WERI-Rb-1 (cell line): ENCODE data around the gene RNF17.

Experiments
- DNase-seq: peaks from one replicate; pipeline ENCODE4 v3.0.0-alpha.2; 2020
- H3K27ac ChIP-seq: fragments of 250-450 bp; sonication (Bioruptor Pico); 2 replicates; pipeline ENCODE4 v1.5.1; 2020; ENCODE audit warnings: mild to moderate bottlenecking, moderate library complexity
- H3K27me3 ChIP-seq: fragments of 250-450 bp; sonication (Bioruptor Pico); 2 replicates; pipeline ENCODE4 v1.5.1; 2021; ENCODE audit warnings: mild to moderate bottlenecking, low read depth, moderate library complexity; ENCODE audit not compliant: insufficient read depth, severe bottlenecking
- H3K36me3 ChIP-seq: fragments of 250-450 bp; sonication (Bioruptor Pico); 2 replicates; pipeline ENCODE4 v1.5.1; 2020; ENCODE audit warnings: mild to moderate bottlenecking, moderate library complexity
- H3K4me3 ChIP-seq: 2 replicates; pipeline ENCODE4 v1.5.1; 2011; ENCODE audit warnings: low read depth, mild to moderate bottlenecking, control low read depth, low read length
- H3K9me3 ChIP-seq: fragments of 250-450 bp; sonication (Bioruptor Pico); 2 replicates; pipeline ENCODE4 v1.5.1; 2021; ENCODE audit warnings: mild to moderate bottlenecking, moderate library complexity; ENCODE audit not compliant: severe bottlenecking
- TF ChIP-seq, protein P1 (sequence below): IDR thresholded peaks from 2 replicates; pipeline ENCODE4 v1.5.1; 2011; ENCODE audit warnings: low read depth, mild to moderate bottlenecking, control low read depth, inconsistent platforms, low read length

RNF17 gene

DNA sequence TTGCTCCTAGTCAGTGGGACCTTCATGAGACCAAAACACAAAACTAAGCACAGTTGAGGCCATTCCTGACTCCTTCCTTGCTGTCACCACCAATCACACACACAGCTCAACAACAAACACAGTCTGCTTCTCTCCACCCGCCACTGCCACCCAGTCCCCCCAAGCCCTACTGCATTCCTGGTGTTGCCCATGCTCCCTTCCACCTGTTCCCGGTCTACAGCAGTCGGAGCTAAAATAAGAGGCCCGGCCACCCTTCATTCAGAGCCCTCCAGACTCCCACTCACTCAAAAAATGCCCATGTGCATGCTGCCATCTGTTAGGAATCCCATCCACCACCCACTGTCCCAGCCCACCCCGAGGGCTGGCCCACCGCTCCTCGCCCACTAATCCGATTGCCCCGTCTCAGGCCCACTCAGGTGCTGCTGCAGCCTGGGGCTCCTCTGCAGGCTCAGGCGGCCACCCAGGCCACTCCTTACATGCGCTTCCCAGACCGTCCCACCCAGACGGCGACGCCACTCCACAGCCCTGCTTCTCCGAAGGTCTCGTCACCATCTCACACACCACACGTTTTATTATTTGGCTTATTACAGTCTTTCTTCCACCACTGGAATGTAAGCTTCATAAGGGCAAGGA lies 127.6 kb downstream of the RNF17 start:
- H3K9me3 ChIP-seq, result no peaks in the 10 kb centered on the region
- no peak overlapping the region for H3K4me3 ChIP-seq
- DNase-seq, result no peak
- H3K36me3 ChIP-seq, result peaks cover 76% of the 10 kb centered on the region
- no peak overlapping the region for H3K27ac ChIP-seq
- no peaks in the 10 kb centered on the region for H3K27me3 ChIP-seq
- TF ChIP-seq, protein P1, sequence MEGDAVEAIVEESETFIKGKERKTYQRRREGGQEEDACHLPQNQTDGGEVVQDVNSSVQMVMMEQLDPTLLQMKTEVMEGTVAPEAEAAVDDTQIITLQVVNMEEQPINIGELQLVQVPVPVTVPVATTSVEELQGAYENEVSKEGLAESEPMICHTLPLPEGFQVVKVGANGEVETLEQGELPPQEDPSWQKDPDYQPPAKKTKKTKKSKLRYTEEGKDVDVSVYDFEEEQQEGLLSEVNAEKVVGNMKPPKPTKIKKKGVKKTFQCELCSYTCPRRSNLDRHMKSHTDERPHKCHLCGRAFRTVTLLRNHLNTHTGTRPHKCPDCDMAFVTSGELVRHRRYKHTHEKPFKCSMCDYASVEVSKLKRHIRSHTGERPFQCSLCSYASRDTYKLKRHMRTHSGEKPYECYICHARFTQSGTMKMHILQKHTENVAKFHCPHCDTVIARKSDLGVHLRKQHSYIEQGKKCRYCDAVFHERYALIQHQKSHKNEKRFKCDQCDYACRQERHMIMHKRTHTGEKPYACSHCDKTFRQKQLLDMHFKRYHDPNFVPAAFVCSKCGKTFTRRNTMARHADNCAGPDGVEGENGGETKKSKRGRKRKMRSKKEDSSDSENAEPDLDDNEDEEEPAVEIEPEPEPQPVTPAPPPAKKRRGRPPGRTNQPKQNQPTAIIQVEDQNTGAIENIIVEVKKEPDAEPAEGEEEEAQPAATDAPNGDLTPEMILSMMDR, result no peak

DNA sequence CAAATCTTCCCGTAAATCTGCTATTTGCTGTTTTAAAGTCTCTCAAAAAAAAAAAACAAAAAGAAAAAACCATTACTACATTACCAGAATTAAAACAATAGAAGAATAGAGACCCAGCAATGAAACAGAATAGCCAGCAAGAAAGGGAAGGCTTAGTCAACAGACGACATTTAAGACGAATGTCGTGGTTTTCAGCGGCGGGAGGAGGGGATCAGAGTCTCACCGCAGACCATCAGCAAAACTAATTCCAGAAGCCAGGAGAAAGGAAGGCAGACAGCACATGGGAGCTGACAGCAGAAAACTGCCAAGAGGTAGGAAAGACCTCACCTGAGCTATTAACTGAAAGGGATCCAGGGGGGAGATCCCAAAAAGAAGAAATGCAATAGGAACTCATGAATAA lies 128.9 kb downstream of the RNF17 start:
- DNase-seq, result no peak
- TF ChIP-seq, protein P1, result no peak
- peaks cover 81% of the 10 kb centered on the region for H3K36me3 ChIP-seq

DNA sequence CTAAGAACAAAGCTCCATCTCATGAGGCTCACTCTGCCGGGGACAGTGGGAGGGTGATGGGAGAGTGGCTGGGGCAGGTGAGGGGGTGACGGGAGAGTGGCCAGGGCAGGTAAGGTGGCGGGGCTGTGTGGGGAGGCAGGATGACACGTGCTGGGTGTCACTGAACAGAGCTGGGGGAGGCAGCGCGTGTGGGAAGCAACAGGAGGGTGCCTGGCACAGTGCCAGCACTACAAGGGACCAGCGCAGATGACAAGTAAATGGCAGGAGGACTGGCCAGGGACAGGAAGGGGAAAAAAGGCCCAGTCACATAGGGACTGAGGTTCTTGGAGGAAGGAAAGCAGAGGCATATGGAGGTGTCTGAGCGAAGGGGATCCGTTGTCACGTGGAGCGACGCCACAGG lies 129.9 kb downstream of the RNF17 start:
- H3K9me3 ChIP-seq, result no peaks in the 10 kb centered on the region
- no peak for DNase-seq
- H3K27me3 ChIP-seq, result no peaks in the 10 kb centered on the region
- H3K4me3 ChIP-seq, result no peak overlapping the region
- H3K36me3 ChIP-seq, result peaks cover 84% of the 10 kb centered on the region
- TF ChIP-seq, protein P1, result no peak
- H3K27ac ChIP-seq, result no peak overlapping the region

More for the DNA sequence above, 128.9 kb downstream of the RNF17 start:
- Histone ChIP-seq H3K27me3 (no peaks in the 10 kb centered on the region), H3K9me3 (no peaks in the 10 kb centered on the region), H3K4me3 (no peak overlapping the region), H3K27ac (no peak overlapping the region)

DNA sequence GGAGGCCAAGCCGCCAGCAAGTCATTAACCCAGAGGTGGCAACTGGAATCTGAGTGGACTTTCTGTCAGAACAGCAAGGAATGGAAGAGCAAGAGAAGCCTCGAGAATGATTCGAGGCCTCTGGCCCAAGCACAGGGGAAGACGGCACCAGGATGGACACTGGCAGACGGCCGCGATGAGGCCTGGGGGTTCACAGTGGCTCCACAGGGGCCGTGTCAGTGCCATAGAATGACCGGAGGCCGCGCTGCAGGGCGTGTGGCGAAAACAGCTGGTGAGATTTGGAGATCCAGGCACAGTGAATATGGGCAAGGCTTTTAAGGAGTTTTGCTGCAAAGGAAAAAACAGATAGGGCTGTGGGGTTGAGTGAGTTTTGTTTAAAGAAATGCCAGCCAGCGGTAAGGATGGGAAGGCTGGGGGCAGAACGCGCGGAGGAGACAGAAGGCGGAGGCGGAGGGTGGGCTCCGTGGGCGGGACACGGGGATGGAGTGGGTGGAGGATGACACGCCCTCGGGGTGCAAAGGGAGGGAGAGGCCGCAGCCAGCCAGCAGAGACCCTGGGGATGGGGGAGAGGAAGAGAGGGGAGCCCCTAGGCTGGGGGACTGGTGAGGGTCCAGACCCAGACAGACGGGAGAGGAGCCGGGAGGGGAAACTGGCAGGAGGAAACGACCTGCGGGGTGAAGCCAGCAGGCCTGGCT lies 130.5 kb downstream of the RNF17 start:
- TF ChIP-seq, protein P1, result no peak
- Histone ChIP-seq H3K27me3 (no peaks in the 10 kb centered on the region), H3K4me3 (no peak overlapping the region), H3K36me3 (peaks cover 89% of the 10 kb centered on the region), H3K9me3 (no peaks in the 10 kb centered on the region), H3K27ac (no peak overlapping the region)
- DNase-seq, result no peak

DNA sequence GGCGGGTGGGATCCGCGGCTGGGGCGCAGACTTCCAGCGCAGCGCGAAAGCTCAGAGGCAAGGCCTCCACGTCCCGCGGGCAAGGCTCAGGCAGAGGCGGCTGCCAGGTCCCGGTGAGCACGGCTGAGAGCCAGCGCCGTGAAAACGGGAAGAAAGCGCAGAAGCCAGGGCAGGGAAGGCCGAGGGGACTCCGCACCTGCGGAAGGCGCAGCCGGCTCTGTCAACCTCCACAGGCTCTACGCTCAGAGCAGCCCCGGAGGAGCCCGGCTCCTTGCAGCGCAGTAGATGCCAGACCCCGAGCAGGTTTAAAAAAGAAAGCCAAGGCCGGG lies 131.0 kb downstream of the RNF17 start:
- no peaks in the 10 kb centered on the region for H3K9me3 ChIP-seq
- no peak overlapping the region for H3K4me3 ChIP-seq
- no peak for DNase-seq
- H3K27me3 ChIP-seq, result no peaks in the 10 kb centered on the region
- no peak overlapping the region for H3K27ac ChIP-seq
- TF ChIP-seq, protein P1, result no peak
- peaks cover 89% of the 10 kb centered on the region for H3K36me3 ChIP-seq
